NK-92 (cell line): ENCODE measurements around the gene MYH10.

Experiments
- DNase-seq: peaks from one replicate; lab custom pipeline; 2025; ENCODE audit not compliant: unreplicated experiment; lab: John Stamatoyannopoulos, UW

The MYH10 gene

DNA sequence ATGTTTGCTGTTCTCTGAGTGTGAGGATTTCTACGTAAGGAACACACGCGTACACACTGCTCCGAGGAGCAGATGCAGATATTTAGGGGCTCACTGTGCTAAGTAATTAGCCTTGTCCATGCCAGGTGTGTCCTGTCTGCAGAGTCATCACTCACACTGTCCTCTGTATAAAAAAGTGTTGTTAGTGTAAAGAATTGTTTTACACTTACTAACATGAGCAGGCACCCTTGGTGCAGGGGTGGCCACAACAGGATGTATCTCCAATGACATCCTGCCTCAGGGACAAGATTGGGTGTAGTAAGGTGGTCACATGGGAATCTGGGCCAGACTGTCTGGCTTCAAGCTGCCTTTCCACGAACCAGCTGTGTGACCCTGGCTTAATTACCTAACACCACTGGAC lies 130.9 kb downstream of the MYH10 start:
- no peak for DNase-seq

DNA sequence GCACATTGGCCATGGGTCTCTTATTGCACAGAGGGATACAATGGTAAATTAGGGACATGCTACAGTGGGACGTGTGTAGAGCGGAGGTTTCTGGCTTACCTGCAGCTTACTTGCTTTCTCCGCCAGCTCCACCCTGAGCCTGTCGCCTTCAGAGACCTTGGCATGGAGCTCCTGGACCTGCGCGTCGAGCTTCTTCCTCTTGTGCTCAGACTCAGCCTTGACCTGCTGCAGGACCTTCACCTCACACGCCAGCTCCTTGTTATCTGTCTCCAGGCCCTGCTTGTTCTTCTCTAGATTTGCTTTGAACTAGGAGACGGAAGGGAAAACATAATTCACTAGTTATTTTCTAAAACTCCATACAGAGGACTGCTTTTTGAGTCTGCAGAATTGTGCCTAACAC lies 131.4 kb downstream of the MYH10 start:
- no peak for DNase-seq

DNA sequence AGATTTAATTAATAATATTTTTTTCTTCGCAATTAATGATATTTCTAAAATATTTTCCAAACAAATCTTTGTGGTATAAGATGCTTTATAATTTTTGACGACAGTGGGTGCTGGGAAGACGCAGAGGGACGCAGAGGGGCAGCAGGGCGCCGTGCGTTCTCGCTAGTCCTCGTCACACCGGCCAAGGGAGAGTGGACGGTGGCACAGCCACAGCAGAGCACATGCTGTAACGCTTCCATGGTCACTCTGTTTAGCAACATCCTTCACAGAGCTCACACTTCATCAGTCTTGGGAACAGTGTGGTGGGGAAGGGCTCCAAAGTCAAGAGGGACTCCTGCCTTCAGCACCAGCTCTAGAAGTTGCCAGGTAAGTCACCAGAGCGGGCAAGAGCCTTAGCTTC lies 134.4 kb downstream of the MYH10 start:
- DNase-seq, result no peak

DNA sequence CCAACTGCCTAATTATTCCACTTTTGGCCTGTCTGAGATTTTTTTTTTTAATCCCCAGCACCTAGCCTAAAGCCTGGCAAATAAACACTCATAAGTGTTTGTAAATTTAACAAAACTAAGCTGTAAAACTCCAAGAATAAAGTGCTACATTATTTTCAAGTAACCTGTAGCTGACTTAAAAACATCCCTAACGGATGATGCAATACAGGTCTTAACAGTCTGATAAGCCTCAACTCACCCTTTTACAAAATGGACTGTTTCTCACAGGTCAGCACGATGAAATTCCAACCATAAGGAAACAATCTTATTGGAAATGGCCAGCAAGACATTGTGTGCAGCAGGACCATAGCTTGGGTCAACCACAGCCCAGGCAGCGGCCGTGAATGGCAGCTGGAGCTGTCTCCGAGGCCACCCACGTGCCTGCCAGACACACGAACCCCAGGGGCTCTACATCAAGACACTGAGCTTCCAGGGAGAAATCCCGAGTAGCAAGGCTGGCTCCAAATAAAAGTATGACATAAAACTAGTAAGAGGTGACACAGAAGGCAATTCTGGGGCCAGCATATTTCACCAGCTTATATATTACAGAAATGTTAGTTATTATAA lies 135.9 kb downstream of the MYH10 start:
- no peak for DNase-seq

DNA sequence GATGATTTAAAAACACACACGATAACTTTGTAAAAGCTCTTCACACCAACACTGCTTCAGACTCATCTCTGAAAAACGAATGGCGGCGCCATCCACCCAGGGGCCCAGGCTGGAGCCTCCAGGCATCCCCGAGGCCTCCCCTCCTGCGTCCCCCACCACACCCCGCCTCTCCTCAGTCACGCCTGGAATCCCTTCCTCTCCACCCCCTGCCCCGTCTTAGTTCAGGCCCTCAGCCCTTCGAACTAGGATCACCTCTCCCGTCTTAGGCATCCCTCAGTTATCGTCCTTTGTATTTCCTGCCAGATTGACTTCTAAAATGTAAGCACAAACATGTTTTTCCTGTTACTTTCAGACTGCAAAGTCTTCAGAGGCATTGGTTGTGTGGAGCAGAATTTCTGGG lies 136.5 kb downstream of the MYH10 start:
- no peak for DNase-seq

DNA sequence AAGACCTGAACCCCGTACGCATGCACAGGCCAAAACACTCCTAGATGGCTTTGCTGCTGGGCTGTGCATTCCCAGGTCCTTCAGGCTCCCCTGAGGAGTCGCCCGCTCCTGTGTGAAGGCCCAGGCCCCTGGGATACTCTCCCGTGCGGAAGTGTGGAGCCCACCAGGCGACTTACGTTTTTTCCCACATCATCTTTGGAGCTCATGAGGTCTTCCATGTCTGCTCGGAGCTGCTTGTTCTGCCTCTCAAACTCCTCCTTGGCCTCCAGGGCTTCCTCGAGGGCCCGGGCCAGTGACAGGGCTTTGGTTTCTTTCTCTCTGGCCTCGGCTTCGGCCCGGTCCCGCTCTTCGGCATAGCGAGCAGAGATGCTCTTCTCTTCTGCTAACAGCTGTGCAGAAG lies 138.4 kb downstream of the MYH10 start:
- no peak for DNase-seq

DNA sequence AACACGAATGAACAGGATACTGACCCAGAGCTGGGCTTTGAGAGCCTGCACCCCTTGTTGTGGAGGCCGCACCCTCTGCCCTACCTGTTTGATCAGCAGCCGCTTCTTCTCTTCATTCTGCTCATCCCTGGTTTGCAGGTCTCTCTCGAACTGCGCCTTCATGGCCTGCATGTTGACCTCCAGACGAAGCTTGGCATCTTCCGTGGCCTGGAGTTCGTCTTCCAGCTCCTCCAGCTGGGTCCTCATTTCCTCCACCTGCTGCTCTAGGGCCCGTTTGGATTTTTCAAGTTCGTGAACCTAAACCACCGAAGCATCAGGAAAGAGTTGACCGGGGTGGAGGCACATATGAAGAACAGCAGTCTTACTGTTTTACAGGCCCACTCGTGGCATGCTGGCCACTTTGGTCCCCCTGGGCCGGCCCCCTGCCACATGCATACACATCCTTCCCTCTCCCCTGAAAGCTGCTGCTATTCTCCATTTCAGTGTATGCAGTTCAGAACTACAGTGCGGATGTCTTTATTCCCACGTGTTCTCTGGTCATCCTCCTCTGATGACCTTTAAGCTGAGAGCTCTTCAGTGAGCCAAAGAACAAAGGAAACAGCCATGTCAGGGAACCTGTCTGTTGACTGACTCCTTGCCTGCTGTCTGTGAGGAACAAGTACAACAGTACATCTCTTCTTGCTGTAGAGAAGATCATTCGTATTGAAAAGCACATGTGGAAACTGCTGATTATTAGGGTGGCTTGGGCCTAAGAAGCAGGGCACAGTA lies 140.1 kb downstream of the MYH10 start:
- DNase-seq, result no peak

DNA sequence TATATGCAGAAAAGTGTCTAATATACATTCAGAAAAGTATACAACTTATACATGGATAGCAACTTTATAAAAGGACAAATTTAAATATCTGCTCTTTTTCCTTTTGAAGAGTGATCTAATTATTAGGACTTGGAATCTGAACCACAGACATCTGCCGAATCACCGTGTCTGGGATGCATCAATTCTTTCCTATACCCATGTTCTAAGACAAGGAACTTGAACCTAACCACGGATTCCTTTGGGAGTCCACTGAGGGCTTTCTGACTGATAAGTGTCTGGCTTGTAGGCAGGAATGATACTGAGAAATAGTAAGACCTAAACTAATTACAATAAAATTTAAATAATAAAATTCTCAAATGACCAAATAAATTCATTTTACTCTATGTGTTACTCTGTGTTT lies 140.7 kb downstream of the MYH10 start:
- DNase-seq, result no peak

DNA sequence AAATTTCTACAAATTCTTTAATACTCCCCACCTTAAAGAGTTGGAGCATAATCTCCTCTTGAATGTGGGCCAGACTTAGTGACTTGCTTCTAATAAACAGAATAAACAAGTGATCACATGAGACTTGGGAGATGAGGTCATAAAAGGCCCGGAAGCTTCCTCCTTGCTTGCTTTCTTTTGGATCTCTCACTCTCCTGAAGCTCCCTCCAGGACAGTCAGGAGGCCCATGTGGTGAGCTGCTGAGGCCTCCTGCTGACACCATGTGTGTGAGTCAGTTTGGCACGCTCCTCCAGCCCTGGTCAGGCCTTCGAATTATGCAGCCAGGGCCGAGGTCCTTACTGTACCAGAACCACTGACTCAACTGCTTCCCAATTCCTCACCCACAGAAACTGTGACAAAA lies 141.6 kb downstream of the MYH10 start:
- DNase-seq, result no peak

DNA sequence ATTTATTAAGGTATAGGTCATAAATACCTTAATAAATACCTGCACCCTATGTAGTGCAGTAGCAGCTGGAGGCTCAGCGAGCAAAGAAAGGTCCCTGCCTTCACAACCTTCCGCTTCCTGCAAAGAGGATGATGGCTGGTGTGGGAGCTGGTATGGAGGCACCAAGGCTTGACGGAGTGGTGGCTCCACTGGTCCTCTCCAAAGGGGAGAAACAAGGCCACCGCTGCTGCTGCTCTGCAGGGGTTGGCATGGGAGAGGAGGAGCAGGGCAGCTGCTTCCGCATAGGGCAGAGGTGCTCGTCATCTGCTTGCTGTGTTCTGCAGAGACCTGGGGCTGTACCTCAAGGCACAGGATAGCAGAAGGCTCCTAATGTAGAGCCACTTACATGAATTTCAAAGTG lies 142.0 kb downstream of the MYH10 start:
- DNase-seq, result no peak

DNA sequence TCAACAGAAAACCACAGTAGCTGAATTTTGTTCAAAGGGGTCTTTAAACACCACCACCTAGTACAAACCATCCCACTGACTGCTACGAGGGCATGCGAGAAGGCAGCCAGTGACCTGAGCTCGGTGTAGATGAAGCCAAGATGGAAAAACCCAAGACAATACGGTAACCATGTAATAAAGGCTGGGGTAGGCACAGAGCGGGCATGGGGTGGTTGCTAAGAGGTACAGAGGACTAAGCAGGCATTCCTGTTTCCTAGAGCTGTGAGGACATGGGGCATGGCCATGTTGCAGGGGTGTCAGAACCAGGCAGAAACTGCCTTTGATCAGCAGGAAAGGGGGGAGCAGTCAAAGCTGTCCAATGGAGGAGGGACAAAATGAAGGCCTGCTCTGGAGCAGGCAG lies 142.8 kb downstream of the MYH10 start:
- no peak for DNase-seq

DNA sequence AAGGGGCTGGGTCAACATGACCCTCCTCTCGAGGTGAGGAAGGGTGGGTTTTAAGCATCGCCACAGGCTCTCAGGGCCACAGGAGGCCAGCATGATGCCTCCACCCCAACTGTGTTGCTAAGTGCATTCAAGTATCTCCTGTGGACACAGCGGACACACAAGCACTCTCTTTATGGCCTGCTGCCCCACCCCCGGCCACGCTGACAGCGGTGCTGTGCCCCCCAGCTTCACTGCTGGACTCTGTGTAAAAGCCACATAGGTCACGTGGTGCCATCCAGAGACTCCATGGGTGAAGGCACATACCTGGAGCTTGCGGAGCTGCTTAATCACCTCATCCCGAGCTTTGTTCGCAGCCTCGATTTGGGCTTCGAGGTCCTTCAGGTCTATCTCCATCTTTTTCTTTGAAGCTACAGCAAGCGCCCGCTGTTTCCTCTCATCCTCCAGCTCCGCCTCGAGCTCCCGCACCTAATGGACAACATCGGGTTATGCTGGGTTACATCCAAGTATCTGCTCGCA lies 143.3 kb downstream of the MYH10 start:
- no peak for DNase-seq

DNA sequence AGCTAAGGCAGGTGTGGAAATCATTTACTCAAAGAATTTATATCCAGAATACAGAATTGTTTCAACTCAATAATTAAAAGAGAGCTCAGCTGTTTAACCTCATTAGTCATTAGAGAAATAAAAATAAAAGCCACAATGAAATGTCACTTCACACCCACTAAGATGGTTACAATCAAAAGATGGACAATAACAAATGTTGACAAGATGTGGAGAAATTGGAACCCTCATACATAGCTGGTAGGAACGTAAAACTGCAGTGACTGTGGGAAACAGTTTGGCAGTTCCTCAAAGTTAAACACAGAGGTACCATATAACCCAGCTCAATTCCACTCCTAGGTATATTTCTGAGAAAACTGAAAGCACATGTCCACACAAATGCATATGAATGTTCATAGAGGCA lies 145.0 kb downstream of the MYH10 start:
- DNase-seq, result no peak

DNA sequence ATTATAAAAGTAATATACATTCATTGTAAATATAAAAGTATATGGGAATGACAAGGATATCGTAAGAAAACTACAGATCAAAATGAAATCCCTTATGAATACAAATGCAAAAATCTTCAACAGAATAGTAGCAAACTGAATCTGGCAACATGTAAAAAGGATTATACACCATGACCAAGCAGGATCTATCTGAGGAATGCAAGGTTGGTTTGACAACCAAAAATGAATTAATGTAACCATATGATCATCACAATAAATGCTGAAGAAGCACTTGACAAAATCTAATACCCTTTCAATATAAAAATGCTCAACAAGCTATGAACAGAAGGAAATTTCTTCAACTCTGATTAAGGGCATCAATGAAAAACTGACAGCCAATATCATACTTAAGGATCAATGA lies 146.1 kb downstream of the MYH10 start:
- no peak for DNase-seq

DNA sequence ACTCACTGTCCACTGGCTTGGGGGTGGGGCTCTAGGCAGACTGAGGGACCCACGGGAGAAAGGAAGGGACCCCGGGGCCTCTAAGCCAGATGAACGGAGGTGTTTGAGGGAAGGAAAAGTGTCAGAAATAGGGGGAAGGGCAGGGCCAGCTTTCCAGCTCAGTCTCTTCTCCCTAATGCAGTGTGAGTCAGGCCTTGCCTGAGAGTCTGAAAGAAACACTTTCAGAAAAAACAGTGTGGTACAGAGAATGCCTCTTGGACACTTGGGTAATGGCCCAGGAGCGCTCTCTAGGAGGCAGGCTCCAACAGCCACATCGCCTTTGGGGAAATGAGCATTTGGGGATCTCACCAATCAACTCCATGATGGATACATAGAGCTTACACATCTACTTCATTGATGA lies 148.0 kb downstream of the MYH10 start:
- no peak for DNase-seq

DNA sequence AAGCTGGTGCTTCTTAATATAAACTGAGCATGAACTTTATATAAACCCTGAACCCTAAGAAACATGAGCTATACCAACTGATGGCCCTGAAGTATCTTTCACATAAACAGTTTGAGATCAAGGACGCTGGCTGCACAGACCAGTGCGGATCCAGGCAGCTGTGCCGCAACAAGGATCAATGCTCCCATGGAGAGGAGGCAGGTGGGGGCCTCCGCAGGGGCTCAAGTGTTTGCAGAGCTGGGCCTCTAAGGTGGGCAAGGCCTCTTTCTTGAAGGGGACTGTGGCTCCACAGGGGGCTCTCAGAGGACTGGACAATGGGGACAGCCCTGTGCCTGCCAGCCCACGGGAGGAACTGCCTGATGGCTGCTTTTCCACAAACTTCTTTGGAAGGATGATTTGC lies 148.8 kb downstream of the MYH10 start:
- DNase-seq, result no peak

DNA sequence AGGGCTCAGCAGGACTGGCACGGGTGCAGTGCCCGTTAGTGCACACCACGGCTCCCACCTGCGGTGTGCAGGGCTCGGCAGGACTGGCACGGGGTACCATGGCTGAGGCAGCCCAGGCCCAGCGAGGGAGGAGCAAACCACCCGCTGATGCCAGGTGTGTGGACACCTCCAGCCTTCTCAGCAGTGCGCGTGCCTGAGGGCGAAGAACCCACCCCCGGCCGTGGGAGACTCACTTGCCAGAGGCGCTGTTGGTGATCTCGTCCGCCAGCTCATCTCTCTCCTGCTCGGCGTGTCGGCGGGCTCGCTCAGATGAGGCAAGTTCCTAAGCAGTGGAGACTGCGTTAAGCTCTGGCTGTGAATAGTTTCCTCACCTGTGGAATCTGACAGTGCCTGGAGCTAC lies 149.4 kb downstream of the MYH10 start:
- DNase-seq, result no peak

DNA sequence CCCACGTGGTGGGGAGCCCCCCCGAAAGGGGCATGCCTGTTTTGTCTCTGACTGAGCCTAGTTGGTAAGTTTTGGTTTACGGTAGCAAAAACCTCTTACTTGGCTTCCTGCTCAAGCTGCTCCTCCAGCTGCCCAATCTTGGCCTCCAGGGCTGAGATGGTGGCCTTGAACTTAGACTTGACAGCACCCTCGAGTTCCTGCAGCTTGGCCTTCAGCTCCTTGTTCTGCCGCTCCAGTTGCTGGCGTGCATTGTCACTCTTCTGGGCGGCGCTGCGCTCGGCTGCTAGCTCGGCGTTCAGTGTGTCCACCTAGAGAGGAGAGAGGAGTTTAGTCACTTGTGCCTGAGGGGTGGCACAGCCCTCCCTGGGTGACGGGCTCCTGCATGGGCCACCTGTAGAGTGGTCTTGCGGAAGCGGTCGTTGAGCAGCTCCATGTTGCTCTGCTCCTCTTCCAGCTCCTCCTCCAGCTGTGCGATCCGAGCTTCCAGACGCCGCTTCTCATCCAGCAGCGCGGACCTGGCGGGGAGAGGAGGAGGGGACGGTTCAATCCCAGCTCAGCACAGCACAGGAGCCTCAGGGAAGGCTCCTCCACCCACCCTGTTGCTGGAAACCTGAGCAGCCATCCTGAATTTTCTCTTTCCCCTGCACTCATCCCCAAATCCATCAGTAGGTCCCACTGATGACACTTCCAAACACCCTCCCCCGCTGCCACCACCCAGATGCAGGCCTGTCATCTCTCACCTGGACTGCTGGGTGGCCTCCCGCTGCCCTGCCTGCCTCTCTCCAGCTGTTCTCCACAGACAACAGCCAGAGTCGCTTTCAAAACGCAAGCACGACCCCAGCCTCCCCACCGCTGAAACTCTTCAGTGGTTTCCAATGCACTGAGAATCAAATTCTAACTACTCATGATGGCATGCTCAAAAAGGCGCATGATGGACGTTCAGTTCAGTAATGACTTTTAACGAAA lies 150.2 kb downstream of the MYH10 start:
- DNase-seq, result no peak

DNA sequence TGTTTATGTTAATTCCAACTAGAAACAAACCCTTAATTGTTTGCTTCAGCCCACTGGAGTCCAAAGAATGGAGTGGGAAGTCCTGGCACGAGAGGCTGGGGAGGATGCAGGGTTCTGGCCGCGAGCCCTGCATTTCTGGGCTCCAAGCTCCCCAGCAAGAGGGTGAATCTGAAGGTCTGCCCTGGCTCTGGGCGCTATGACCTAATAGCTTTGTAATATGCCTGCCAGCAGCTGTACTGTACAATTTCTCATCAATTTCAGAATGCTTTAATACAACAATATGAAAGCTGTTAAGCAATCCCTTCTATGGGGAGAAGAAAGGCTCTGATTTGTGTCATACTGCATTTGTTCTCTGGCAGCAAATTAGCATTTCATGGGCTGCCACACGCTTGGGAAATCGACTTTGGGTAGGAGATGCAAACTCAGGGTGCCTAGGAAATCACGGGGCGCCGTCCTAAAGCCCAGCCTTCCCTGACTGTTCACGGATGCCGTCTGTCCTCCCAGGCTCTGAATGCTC lies 151.0 kb downstream of the MYH10 start:
- DNase-seq, result no peak

DNA sequence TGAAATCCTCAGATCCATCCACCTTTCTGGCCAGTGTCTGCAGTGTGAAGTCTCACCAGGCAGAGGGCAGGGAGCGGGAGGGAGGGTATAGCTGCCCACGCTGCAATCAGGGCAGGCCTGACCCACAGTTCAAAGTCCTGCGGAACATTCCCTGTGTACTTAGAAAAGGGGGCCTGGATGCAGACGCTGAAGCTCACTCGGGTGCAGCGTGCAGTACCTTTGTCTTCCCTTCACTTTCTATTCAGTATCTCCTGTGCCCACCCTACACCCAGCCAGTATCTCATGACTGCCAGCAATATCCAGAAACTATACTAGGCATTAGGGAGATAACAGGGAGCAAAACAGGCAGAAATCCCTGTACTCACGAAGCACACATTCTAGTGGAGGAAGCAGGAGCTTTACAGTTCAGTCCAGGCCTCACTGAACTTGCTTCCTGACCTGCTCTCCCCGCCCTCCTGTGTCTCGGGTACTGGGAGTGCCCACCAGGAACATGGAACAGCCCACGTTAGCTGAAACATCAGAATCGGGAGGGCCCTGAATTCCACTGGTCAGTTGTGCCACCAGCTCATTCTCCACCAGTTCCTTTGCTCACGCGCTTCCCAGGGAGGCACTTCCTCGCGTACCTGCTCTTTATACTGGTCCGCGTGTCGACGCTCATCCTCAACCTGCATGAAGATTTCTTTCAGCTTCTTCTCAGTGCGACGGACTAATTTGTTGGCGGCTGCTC lies 152.6 kb downstream of the MYH10 start:
- DNase-seq, result no peak

DNA sequence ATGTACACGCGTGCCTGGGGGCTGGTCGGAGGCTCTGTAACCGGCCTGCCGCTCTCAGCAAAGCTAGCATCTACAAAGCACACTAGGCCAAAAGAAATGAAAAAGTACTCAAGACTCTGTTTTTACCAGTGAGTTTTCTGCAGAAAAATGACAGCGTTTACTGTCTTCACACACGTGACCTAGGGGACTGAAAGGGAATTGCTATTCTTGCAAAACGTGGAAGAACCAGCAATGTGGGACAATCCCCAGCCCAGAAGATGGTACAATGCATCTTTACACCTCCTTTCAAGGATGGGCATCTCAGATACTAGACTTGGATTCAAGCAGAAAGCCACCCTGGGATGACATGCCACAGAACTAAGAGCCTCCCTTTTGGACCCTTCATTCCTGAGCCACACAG lies 153.4 kb downstream of the MYH10 start:
- no peak for DNase-seq
